H1 (cell line): Measurements from ENCODE around the gene HM13. TPM values are rescaled to one million over a fixed set of nuclear protein-coding genes. Genes with fewer than 3 reads are reported as not detected.

ENCODE experiments used
- CTCF ChIA-PET: fragments of 300-600 bp; sonication (Branson Sonifier 250); formaldehyde crosslinking; loops from one replicate; lab custom pipeline; 2021; ENCODE audit not compliant: partially characterized antibody; lab: Charles Lee
- POLR2A ChIA-PET: fragments of 300-600 bp; sonication (Branson Sonifier 250); formaldehyde crosslinking; loops from one replicate; lab custom pipeline; 2021; ENCODE audit warnings: inconsistent platforms; ENCODE audit not compliant: partially characterized antibody; lab: Charles Lee
- DNase-seq, 2 experiments: peaks; one replicate each; pipeline versions ENCODE4 v3.0.0 to v3.0.0-alpha.2; 2010 to 2022; ENCODE audit warnings: low spot score in 2 of 2, low read depth in 1 of 2, mixed read lengths in 1 of 2
- FAIRE-seq: peaks from 2 replicates; lab custom pipeline; 2011; peaks lifted over from hg19 to GRCh38; lab: Jason Lieb, UNC
- H2AFZ ChIP-seq: 2 replicates; pipeline ENCODE4 v1.8.1; 2012; ENCODE audit warnings: low read length, inconsistent platforms
- H2AK5ac ChIP-seq: 2 replicates; pipeline ENCODE4 v1.6.1; 2013; ENCODE audit warnings: low read depth, low read length
- H2BK120ac ChIP-seq: replicated peaks from 2 replicates; pipeline ENCODE3; 2013; ENCODE audit warnings: low read depth, low read length, inconsistent platforms
- H2BK12ac ChIP-seq: 2 replicates; pipeline ENCODE4 v1.6.1; 2013; ENCODE audit warnings: low read depth, low read length
- H2BK15ac ChIP-seq: 2 replicates; pipeline ENCODE4 v1.6.1; 2013; ENCODE audit warnings: low read length
- H2BK20ac ChIP-seq: 2 replicates; pipeline ENCODE4 v1.6.1; 2013; ENCODE audit warnings: low read length
- H2BK5ac ChIP-seq: 2 replicates; pipeline ENCODE4 v1.6.1; 2013; ENCODE audit warnings: low read depth, low read length
- H3K14ac ChIP-seq: 2 replicates; pipeline ENCODE4 v1.6.1; 2013; ENCODE audit warnings: inconsistent platforms; ENCODE audit not compliant: insufficient read length
- H3K18ac ChIP-seq: 2 replicates; pipeline ENCODE4 v1.6.1; 2013; ENCODE audit warnings: low read length; ENCODE audit errors: extremely low read depth
- H3K23ac ChIP-seq: 2 replicates; pipeline ENCODE4 v1.6.1; 2013; ENCODE audit warnings: inconsistent platforms; ENCODE audit not compliant: insufficient read length
- H3K23me2 ChIP-seq: 2 replicates; pipeline ENCODE4 v1.6.1; 2013; ENCODE audit warnings: low read depth, low read length
- H3K27ac ChIP-seq: 2 replicates; pipeline ENCODE4 v1.6.1; 2011; ENCODE audit warnings: low read depth, low read length, inconsistent platforms
- H3K27me3 ChIP-seq, 4 experiments: replicated peaks in 1 of 4; 1 replicate in 1 of 4; 2 replicates in 3 of 4; pipeline versions ENCODE4 v1.6.1 to v1.8.1; 2011 to 2013; ENCODE audit warnings: low read length in 3 of 4, mild to moderate bottlenecking in 3 of 4, inconsistent platforms in 2 of 4, mixed read lengths in 2 of 4, moderate library complexity in 1 of 4; ENCODE audit not compliant: control insufficient read depth in 3 of 4, insufficient read depth in 3 of 4; ENCODE audit errors: extremely low read depth in 1 of 4
- H3K36me3 ChIP-seq, 4 experiments: 2 replicates each; pipeline versions ENCODE4 v1.6.1 to v1.8.1; 2011 to 2013; ENCODE audit warnings: mild to moderate bottlenecking in 4 of 4, low read length in 3 of 4, moderate library complexity in 2 of 4, control low read depth in 1 of 4, inconsistent platforms in 1 of 4; ENCODE audit not compliant: insufficient read depth in 4 of 4, control insufficient read depth in 2 of 4
- H3K4ac ChIP-seq: replicated peaks from 2 replicates; pipeline ENCODE3; 2013; ENCODE audit warnings: low read length, low read depth, mixed read lengths, inconsistent platforms; ENCODE audit not compliant: insufficient read length
- H3K4me1 ChIP-seq, 4 experiments: replicated peaks in 1 of 4; 1 replicate in 1 of 4; 2 replicates in 3 of 4; pipeline versions ENCODE4 v1.6.1 to v1.8.1; 2011 to 2013; ENCODE audit warnings: low read length in 3 of 4, inconsistent platforms in 2 of 4, mixed read lengths in 1 of 4; ENCODE audit not compliant: insufficient read depth in 4 of 4, control insufficient read depth in 3 of 4
- H3K4me2 ChIP-seq, 2 experiments: 2 replicates each; pipeline versions ENCODE4 v1.6.1 to v1.8.1; 2011 to 2013; ENCODE audit warnings: low read depth in 2 of 2, low read length in 2 of 2, control low read depth in 1 of 2, inconsistent platforms in 1 of 2, mild to moderate bottlenecking in 1 of 2; ENCODE audit not compliant: insufficient read depth in 1 of 2
- H3K4me3 ChIP-seq, 4 experiments: fragments of 200-600, 300-600 bp in 1 of 4; sonication (generic), shearing (Covaris generic), sonication (Bioruptor Twin) in 1 of 4; 2 replicates each; pipeline versions ENCODE4 v1.5.1 to v1.8.1; 2011 to 2016; ENCODE audit warnings: low read length in 4 of 4, low read depth in 3 of 4, control low read depth in 2 of 4, inconsistent platforms in 2 of 4, mild to moderate bottlenecking in 2 of 4, mixed read lengths in 1 of 4, moderate library complexity in 1 of 4; ENCODE audit not compliant: insufficient read depth in 2 of 4; ENCODE audit errors: extremely low read depth in 1 of 4
- H3K56ac ChIP-seq: replicated peaks from 2 replicates; pipeline ENCODE3; 2013; ENCODE audit warnings: low read depth, mild to moderate bottlenecking, mixed read lengths, low read length, inconsistent platforms; ENCODE audit not compliant: insufficient read length
- H3K79me1 ChIP-seq: 2 replicates; pipeline ENCODE4 v1.6.1; 2013; ENCODE audit warnings: low read depth, low read length, control low read depth
- H3K79me2 ChIP-seq, 2 experiments: 2 replicates each; pipeline versions ENCODE4 v1.6.1 to v1.8.1; 2012 to 2013; ENCODE audit warnings: low read length in 2 of 2, mild to moderate bottlenecking in 2 of 2, inconsistent platforms in 1 of 2; ENCODE audit not compliant: insufficient read depth in 2 of 2, control insufficient read depth in 1 of 2
- H3K9ac ChIP-seq, 4 experiments: replicated peaks in 1 of 4; 1 replicate in 1 of 4; 2 replicates in 3 of 4; pipeline versions ENCODE4 v1.6.1 to v1.8.1; 2011 to 2013; ENCODE audit warnings: low read depth in 3 of 4, low read length in 3 of 4, control low read depth in 2 of 4, mild to moderate bottlenecking in 2 of 4, moderate library complexity in 2 of 4, inconsistent platforms in 1 of 4; ENCODE audit errors: extremely low read depth in 1 of 4
- H3K9me3 ChIP-seq, 2 experiments: 2 replicates each; pipeline versions ENCODE4 v1.6.1 to v1.8.1; 2012 to 2013; ENCODE audit warnings: mild to moderate bottlenecking in 2 of 2, moderate library complexity in 2 of 2, control low read depth in 1 of 2, inconsistent platforms in 1 of 2, low read depth in 1 of 2, low read length in 1 of 2, mixed read lengths in 1 of 2; ENCODE audit not compliant: insufficient read depth in 2 of 2
- H4K20me1 ChIP-seq, 2 experiments: replicated peaks in 1 of 2; 2 replicates each; pipeline versions ENCODE3 to v1.8.1; 2011 to 2013; ENCODE audit warnings: inconsistent platforms in 2 of 2, low read length in 2 of 2, mild to moderate bottlenecking in 1 of 2; ENCODE audit not compliant: insufficient read depth in 2 of 2, control insufficient read depth in 1 of 2
- H4K5ac ChIP-seq: 2 replicates; pipeline ENCODE4 v1.6.1; 2013; ENCODE audit warnings: low read length, low read depth, mixed read lengths, inconsistent platforms; ENCODE audit not compliant: insufficient read length
- H4K8ac ChIP-seq: 2 replicates; pipeline ENCODE4 v1.8.0; 2013; ENCODE audit warnings: mild to moderate bottlenecking, moderate library complexity, low read length, inconsistent platforms; ENCODE audit not compliant: insufficient read depth; ENCODE audit errors: extremely low read depth
- H4K91ac ChIP-seq: replicated peaks from 2 replicates; pipeline ENCODE3; 2013; ENCODE audit warnings: low read length, mixed read lengths, inconsistent platforms; ENCODE audit not compliant: insufficient read length
- CTBP2 ChIP-seq: IDR thresholded peaks from 2 replicates; pipeline ENCODE4 v1.7.0; 2011; ENCODE audit warnings: borderline replicate concordance, mild to moderate bottlenecking, moderate library complexity, mixed read lengths, low read length; ENCODE audit not compliant: insufficient read depth, insufficient read length
- EGR1 ChIP-seq: IDR thresholded peaks from 2 replicates; pipeline ENCODE4 v1.6.1; 2011; ENCODE audit warnings: low read depth, low read length, borderline replicate concordance
- HDAC6 ChIP-seq: IDR thresholded peaks from one replicate; pipeline ENCODE4 v1.7.1; 2012; ENCODE audit warnings: low read depth, mild to moderate bottlenecking, inconsistent platforms, low read length, moderate library complexity
- JUN ChIP-seq: IDR thresholded peaks from 2 replicates; pipeline ENCODE4 v1.6.1; 2011; ENCODE audit warnings: low read depth, mild to moderate bottlenecking, improper control_type of control experiment, low read length
- KDM4A ChIP-seq: IDR thresholded peaks from one replicate; pipeline ENCODE4 v1.7.1; 2012; ENCODE audit warnings: low read depth, mild to moderate bottlenecking, moderate library complexity, low read length, inconsistent platforms; ENCODE audit not compliant: severe bottlenecking
- POLR2AphosphoS5 ChIP-seq: IDR thresholded peaks from 2 replicates; pipeline ENCODE4 v1.6.1; 2011; ENCODE audit warnings: low read depth, low read length
- RBBP5 ChIP-seq: IDR thresholded peaks from 2 replicates; pipeline ENCODE4 v1.7.1; 2012; ENCODE audit warnings: low read depth, mild to moderate bottlenecking, inconsistent platforms, low read length, moderate library complexity, borderline replicate concordance
- SAP30 ChIP-seq: fragments of 300-600 bp; sonication (generic); IDR thresholded peaks from 2 replicates; pipeline ENCODE4 v1.7.1; 2012; ENCODE audit warnings: low read length, moderate library complexity, mild to moderate bottlenecking, inconsistent platforms; ENCODE audit not compliant: insufficient read depth, insufficient replicate concordance
- SIN3A ChIP-seq, 2 experiments: IDR thresholded peaks in 1 of 2; conservative IDR thresholded peaks in 1 of 2; 2 replicates each; pipeline ENCODE4 v1.6.1; 2011 to 2012; ENCODE audit warnings: low read length in 2 of 2, improper control_type of control experiment in 1 of 2, low read depth in 1 of 2, mild to moderate bottlenecking in 1 of 2
- TEAD4 ChIP-seq: IDR thresholded peaks from 2 replicates; pipeline ENCODE4 v1.6.1; 2012; ENCODE audit warnings: low read depth, low read length, inconsistent platforms, mixed read lengths
- ZNF274 ChIP-seq: IDR thresholded peaks from 2 replicates; pipeline ENCODE4 v1.7.0; 2012; ENCODE audit warnings: low read length, borderline replicate concordance; ENCODE audit errors: extremely low read depth
- WGBS, 2 experiments: shearing (Covaris generic) in 1 of 2; methylation state at CpG; one replicate each; pipeline versions ENCODE4 v1.1.6 to v1.1.7; 2013 to 2015; ENCODE audit warnings: low lambda C conversion rate in 2 of 2, mixed read lengths in 2 of 2, inconsistent platforms in 1 of 2, low coverage in 1 of 2, missing lambda C conversion rate in 1 of 2; ENCODE audit not compliant: insufficient replicate concordance in 2 of 2, insufficient coverage in 1 of 2, insufficient read length in 1 of 2; ENCODE audit errors: extremely low coverage in 1 of 2, missing lambda C conversion rate in 1 of 2; 5-methylcytosine and 5-hydroxymethylcytosine counted together
- polyA plus RNA-seq, 7 experiments: library from polyadenylated mRNA; depleted of rRNA in 3 of 7; stranded (reverse) in 5 of 7; unstranded in 2 of 7; fragments of >200 nt in 5 of 7; fragments of 200-250 nt in 2 of 7; gene quantifications; 1 replicate in 5 of 7; 2 replicates in 1 of 7; 4 replicates in 1 of 7; pipeline versions ENCODE4 v1.2.1 to v1.2.3, GENCODE V29; 2011 to 2013; ENCODE audit warnings: missing spikeins in 2 of 7, mixed read lengths in 2 of 7
- total RNA-seq: library from RNA; stranded (reverse); fragmentation: NEBNext Ultra II Directional; extraction: Animal tissue kit (Norgen Biotek cat#: 25700); gene quantifications from 2 replicates; pipeline ENCODE4 v1.2.1, GENCODE V29; 2021

The HM13 gene
- total and polyA plus RNA-seq, 2 of the 8 experiments (the other 6 are each of a cell fraction or from before 2014, with no cell fraction given), result 118 to 183 TPM

DNA sequence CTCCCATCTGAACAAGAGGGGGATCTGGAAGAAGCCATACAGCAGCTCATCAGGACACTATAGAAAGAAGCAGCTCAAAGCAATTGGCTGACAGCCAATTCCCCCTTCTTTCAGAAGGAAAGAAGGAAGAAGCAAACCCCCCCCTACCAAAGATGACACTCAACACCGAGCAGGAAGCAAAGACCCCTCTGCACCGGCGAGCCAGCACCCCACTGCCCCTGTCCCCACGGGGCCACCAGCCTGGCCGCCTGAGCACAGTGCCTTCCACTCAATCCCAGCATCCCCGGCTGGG, 38.0 kb upstream of the HM13 start:
- H2BK12ac ChIP-seq, result no peak overlapping the region
- H3K9ac ChIP-seq, result no peak overlapping the region
- no peaks in the 10 kb centered on the region for H3K4me1 ChIP-seq
- H3K4me3 ChIP-seq, result no peak overlapping the region
- POLR2A ChIA-PET, result no interaction called here
- H4K91ac ChIP-seq, result no peak overlapping the region
- H4K8ac ChIP-seq, result no peak overlapping the region
- H3K79me1 ChIP-seq, result no peaks in the 10 kb centered on the region
- CTCF ChIA-PET, result interaction anchor here (0.7 kb wide), 1 partner anchor 9 kb away, joined by 3 read pairs; no protein-coding TSS in a partner anchor
- H3K36me3 ChIP-seq, result no peaks in the 10 kb centered on the region
- H2AK5ac ChIP-seq, result no peak overlapping the region
- H3K27ac ChIP-seq, result no peak overlapping the region
- H3K23ac ChIP-seq, result no peak overlapping the region
- peaks cover 65 to 81% of the 10 kb centered on the region in 2 experiments for H3K9me3 ChIP-seq
- H2AFZ ChIP-seq, result no peak overlapping the region
- no peak overlapping the region for H2BK120ac ChIP-seq
- no peak overlapping the region for H3K14ac ChIP-seq
- 77% methylated on average over 6 of the region's 6 CpGs; no CpG with 5 or more reads in 1 of the 2 experiments for WGBS, 2 experiments
- no peak overlapping the region for H2BK20ac ChIP-seq
- no peak overlapping the region for H2BK15ac ChIP-seq
- no peak overlapping the region for H3K56ac ChIP-seq
- no peak overlapping the region for H3K18ac ChIP-seq
- TF ChIP-seq TEAD4 (no peak), RBBP5 (no peak), SAP30 (no peak), HDAC6 (no peak), CTBP2 (no peak), EGR1 (no peak), SIN3A (conservative IDR thresholded peaks at IDR 0.05 in 1 of 2, IDR thresholded peaks at IDR 0.05 in 1 of 2; ENCODE audit: low read depth in 1 of 2, low read length in 2 of 2) (no peak), POLR2AphosphoS5 (no peak), KDM4A (no peak), ZNF274 (no peak), JUN (no peak)
- no peaks in the 10 kb centered on the region for H3K23me2 ChIP-seq
- H4K5ac ChIP-seq, result no peak overlapping the region
- no peak overlapping the region for H3K4ac ChIP-seq
- FAIRE-seq (no peak), DNase-seq (no peak)
- no peaks in the 10 kb centered on the region for H3K79me2 ChIP-seq
- H4K20me1 ChIP-seq, result no peaks in the 10 kb centered on the region
- no peak overlapping the region for H3K4me2 ChIP-seq
- no peak overlapping the region for H2BK5ac ChIP-seq
- no peaks in the 10 kb centered on the region for H3K27me3 ChIP-seq
